Spleen (tissue), 11 donors: ENCODE results near the gene PREB. TPM values are rescaled to one million over a fixed set of nuclear protein-coding genes. Genes with fewer than 3 reads are reported as not detected.

Experiments
- DNase-seq: peaks from one replicate; pipeline ENCODE4 v3.0.0-alpha.2; 2020
- H3K27ac ChIP-seq, 8 donors: fragments of 200-600 bp; sonication (generic) in 7 of 8; 1 replicate in 4 of 8; 2 replicates in 4 of 8; pipeline versions ENCODE4 v1.5.0 to v1.8.0; 2016 to 2021; ENCODE audit warnings: inconsistent platforms in 4 of 8, mild to moderate bottlenecking in 4 of 8, moderate library complexity in 1 of 8
- H3K27me3 ChIP-seq, 7 donors: fragments of 200-600 bp; sonication (generic) in 6 of 7; replicated peaks in 1 of 7; 1 replicate in 4 of 7; 2 replicates in 3 of 7; pipeline versions ENCODE4 v1.5.0 to v1.8.0; 2016 to 2021; ENCODE audit warnings: inconsistent platforms in 3 of 7, mild to moderate bottlenecking in 1 of 7
- H3K36me3 ChIP-seq, 6 donors: fragments of 200-600 bp; sonication (generic) in 5 of 6; 1 replicate in 4 of 6; 2 replicates in 2 of 6; pipeline versions ENCODE4 v1.5.0 to v1.8.0; 2016 to 2021; ENCODE audit warnings: inconsistent platforms in 2 of 6
- H3K4me1 ChIP-seq, 6 donors: fragments of 200-600 bp; sonication (generic) in 5 of 6; 1 replicate in 3 of 6; 2 replicates in 3 of 6; pipeline versions ENCODE4 v1.5.0 to v1.8.0; 2016 to 2021; ENCODE audit warnings: inconsistent platforms in 3 of 6
- H3K4me3 ChIP-seq, 8 donors: fragments of 200-600 bp; sonication (generic) in 7 of 8; 1 replicate in 4 of 8; 2 replicates in 4 of 8; pipeline versions ENCODE4 v1.5.0 to v1.8.0; 2016 to 2021; ENCODE audit warnings: inconsistent platforms in 4 of 8, mild to moderate bottlenecking in 4 of 8, moderate library complexity in 2 of 8
- H3K9me3 ChIP-seq, 8 donors: fragments of 200-600 bp; sonication (generic) in 7 of 8; 1 replicate in 4 of 8; 2 replicates in 4 of 8; pipeline versions ENCODE4 v1.5.0 to v1.8.0; 2016 to 2021; ENCODE audit warnings: inconsistent platforms in 4 of 8
- POLR2A ChIP-seq, 3 donors: fragments of 450-650 bp; IDR thresholded peaks; one replicate each; pipeline ENCODE4 v1.5.1; 2017; ENCODE audit warnings: antibody characterized with exemption in 3 of 3, mild to moderate bottlenecking in 1 of 3
- POLR2AphosphoS5 ChIP-seq, 3 donors: sonication (generic); formaldehyde crosslinking; IDR thresholded peaks; one replicate each; pipeline ENCODE4 v1.5.1; 2017; ENCODE audit warnings: antibody characterized with exemption in 3 of 3
- WGBS, 5 donors: extraction: QIAGEN DNeasy Blood & Tissue Kit in 3 of 5; methylation state at CpG; one replicate each; pipeline versions ENCODE4 v1.1.5 to v1.1.7; 2013 to 2018; 5-methylcytosine and 5-hydroxymethylcytosine counted together
- intact Hi-C: fragments of 100-400 bp; cut with DNase I; formaldehyde crosslinking; loops from one replicate; pipeline ENCODE4 v1.15.0; 2023; ENCODE audit warnings: low total_unique reads
- polyA plus RNA-seq, 3 donors: library from polyadenylated mRNA; stranded (reverse); fragments of 200-250 nt; gene quantifications; one replicate each; pipeline ENCODE4 v1.2.1, GENCODE V29; 2013
- total RNA-seq, 7 donors: library from RNA; depleted of rRNA in 3 of 7; stranded (reverse); fragments of >200 nt in 3 of 7; fragmentation: NEBNext Ultra II Directional in 4 of 7; extraction: Animal tissue kit (Norgen Biotek cat#: 25700) in 4 of 7; gene quantifications; one replicate each; pipeline versions ENCODE4 v1.1.0 to v1.2.1, GENCODE V29; 2016 to 2021
- TF ChIP-seq, protein P1 (sequence below), 11 experiments: fragments of 200-600 bp in 7 of 11; fragments of 450-650 bp in 4 of 11; sonication (generic) in 4 of 11; IDR thresholded peaks in 8 of 11; conservative IDR thresholded peaks in 3 of 11; 1 replicate in 7 of 11; 2 replicates in 4 of 11; pipeline versions ENCODE4 v1.4.0 to v1.8.0; 2016 to 2021; ENCODE audit warnings: antibody characterized with exemption in 11 of 11, inconsistent platforms in 4 of 11, mild to moderate bottlenecking in 1 of 11
- donor health status: healthy with polysubstance abuse.
- donor health status: DM: no; HTN: no; CAD: no; lungs with moderate emphysema.
- donor health status: DM: no; HTN: no; CAD: no.
- donor health status: Bipolar disorder and iron deficiency.
- donor health status: healthy.
- donor health status: DM: no; HTN: no; CAD: no.
- donor health status: DM: yes; HTN: yes; CAD: no.

The PREB gene
- total and polyA plus RNA-seq, 10 donors = 42.8 to 75.0 (median 49.0) TPM

DNA sequence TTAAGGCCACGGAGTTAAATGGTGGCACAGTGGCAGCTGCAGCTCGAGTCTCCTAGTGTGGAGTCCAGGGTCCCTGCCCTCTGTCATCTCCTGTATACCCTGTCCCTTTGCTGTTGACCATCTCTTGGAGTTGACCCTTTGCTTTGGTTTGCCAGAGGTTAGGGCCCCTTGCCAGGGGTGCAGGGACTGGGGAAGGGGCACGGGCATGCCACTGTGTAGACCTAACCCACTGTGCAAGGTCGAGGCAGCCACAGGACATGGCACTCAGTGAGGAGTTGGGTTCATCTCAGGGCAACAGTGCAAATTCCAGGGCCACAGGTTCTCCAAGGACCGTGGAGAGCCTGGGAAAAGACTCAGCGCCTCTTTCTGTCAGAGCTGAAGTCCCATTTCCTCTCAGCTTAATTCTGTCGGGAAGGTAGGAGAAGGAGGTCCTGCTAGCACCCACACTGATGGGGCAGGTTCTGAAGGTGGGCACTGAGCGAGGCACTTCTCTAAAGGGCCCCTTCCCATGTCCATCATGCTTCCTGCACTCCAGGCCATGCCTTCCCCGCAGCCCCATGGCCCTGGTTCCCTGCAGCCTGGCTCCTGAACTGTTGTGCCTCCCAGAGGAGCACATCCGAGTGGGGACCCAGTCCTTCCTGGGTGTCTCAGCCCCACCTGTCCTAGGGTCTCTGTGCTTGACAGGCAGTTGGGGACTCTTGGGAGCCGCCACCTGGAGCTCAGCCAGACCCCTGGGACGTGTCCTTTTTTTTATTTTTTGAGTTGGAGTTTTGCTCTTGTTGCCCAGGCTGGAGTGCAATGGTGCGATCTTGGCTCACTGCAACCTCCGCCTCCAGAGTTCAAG lies 45.1 kb downstream of the PREB start:
- DNase-seq = no peak

DNA sequence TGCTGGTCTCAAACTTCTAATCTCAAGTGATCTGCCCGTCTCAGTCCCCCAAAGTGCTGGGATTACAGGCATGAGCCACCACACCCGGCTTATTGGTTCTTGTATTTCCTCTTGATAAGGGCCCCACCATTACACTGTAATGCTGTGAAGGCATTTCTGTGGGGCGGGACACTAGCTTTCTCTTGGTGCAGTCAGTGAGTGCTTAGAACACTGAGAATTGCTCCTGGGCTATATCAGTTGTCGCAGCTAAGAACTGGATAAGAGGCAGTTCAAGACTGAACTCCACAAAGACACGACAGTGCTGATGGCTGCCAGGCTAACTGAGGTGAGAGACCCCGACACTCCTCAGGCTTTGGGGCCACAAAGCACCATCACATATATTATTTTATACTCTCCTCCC lies 45.8 kb downstream of the PREB start:
- peaks cover 14 to 40% (median 29%) of the 10 kb centered on the region in 6 donors for H3K4me1 ChIP-seq
- H3K4me3 ChIP-seq = no peak overlapping the region
- no peaks in the 10 kb centered on the region for H3K9me3 ChIP-seq
- peak; percentile 9 for DNase-seq
- 85 to 96% (median 91%) methylated on average over 6 of the region's 6 CpGs for WGBS, 5 donors
- peaks cover 0 to 8% (median 0%) of the 10 kb centered on the region in 6 donors for H3K36me3 ChIP-seq
- H3K27ac ChIP-seq = no peak overlapping the region
- intact Hi-C loops = no loop called here
- no peaks in the 10 kb centered on the region for H3K27me3 ChIP-seq
- TF ChIP-seq POLR2A (IDR thresholded peaks at IDR 0.05) (no peak), POLR2AphosphoS5 (IDR thresholded peaks at IDR 0.05) (no peak)
- TF ChIP-seq, protein P1, sequence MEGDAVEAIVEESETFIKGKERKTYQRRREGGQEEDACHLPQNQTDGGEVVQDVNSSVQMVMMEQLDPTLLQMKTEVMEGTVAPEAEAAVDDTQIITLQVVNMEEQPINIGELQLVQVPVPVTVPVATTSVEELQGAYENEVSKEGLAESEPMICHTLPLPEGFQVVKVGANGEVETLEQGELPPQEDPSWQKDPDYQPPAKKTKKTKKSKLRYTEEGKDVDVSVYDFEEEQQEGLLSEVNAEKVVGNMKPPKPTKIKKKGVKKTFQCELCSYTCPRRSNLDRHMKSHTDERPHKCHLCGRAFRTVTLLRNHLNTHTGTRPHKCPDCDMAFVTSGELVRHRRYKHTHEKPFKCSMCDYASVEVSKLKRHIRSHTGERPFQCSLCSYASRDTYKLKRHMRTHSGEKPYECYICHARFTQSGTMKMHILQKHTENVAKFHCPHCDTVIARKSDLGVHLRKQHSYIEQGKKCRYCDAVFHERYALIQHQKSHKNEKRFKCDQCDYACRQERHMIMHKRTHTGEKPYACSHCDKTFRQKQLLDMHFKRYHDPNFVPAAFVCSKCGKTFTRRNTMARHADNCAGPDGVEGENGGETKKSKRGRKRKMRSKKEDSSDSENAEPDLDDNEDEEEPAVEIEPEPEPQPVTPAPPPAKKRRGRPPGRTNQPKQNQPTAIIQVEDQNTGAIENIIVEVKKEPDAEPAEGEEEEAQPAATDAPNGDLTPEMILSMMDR (IDR thresholded peaks at IDR 0.05 in 8 of 11, conservative IDR thresholded peaks at IDR 0.05 in 3 of 11) = no peak

More for the DNA sequence above, 45.1 kb downstream of the PREB start:
- Histone ChIP-seq H3K9me3 (no peaks in the 10 kb centered on the region), H3K27me3 (no peaks in the 10 kb centered on the region), H3K36me3 (peaks cover 0 to 1% (median 0%) of the 10 kb centered on the region in 6 donors), H3K4me1 (peaks cover 14 to 33% (median 26%) of the 10 kb centered on the region in 6 donors), H3K27ac (no peak overlapping the region), H3K4me3 (no peak overlapping the region)
- 87 to 92% (median 91%) methylated on average over 13 to 14 of the region's 14 CpGs for WGBS, 5 donors
- intact Hi-C loops = no loop called here
- TF ChIP-seq, protein P1 (IDR thresholded peaks at IDR 0.05 in 8 of 11, conservative IDR thresholded peaks at IDR 0.05 in 3 of 11) = no peak
- no peak for TF ChIP-seq POLR2AphosphoS5 (IDR thresholded peaks at IDR 0.05)
- TF ChIP-seq POLR2A (IDR thresholded peaks at IDR 0.05) = no peak

DNA sequence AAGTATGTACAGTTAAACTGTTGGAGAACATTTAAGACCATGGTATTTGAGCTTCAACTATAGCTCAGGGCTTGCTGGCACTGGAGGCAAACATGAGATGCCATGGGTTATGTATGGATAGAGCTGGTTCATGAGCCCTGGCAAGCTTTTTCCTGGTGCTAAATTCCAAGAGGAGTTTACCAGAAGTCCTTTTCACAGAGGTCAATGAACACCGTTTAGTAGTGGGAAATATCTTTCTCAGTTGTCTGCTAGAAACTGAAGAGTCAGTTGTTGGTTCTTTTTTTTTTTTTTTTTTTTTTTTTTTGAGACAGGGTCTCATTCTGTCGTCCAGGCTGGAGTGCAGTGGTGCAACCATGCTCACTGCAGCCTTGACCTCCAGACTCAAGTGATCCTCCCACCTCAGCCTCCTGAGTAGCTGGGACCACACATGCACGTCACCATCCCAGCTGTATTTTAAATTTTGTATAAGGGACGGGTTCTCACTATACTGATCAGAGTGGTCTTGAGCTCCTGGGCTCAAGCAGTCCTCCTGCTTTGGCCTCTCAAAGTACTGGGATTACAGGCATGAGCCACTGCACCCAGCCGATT lies 46.5 kb downstream of the PREB start:
- peaks cover 0 to 16% (median 0%) of the 10 kb centered on the region in 6 donors for H3K36me3 ChIP-seq
- no peak overlapping the region for H3K4me3 ChIP-seq
- peak; percentile 35 for DNase-seq
- no peak overlapping the region for H3K27ac ChIP-seq
- H3K9me3 ChIP-seq = no peaks in the 10 kb centered on the region
- H3K4me1 ChIP-seq = peaks cover 14 to 47% (median 31%) of the 10 kb centered on the region in 6 donors
- WGBS, 5 donors = 83 to 97% (median 84%) methylated on average over 5 of the region's 5 CpGs
- H3K27me3 ChIP-seq = no peaks in the 10 kb centered on the region
- intact Hi-C loops = no loop called here
- no peak for TF ChIP-seq POLR2A (IDR thresholded peaks at IDR 0.05)
- no peak for TF ChIP-seq POLR2AphosphoS5 (IDR thresholded peaks at IDR 0.05)
- TF ChIP-seq, protein P1 (IDR thresholded peaks at IDR 0.05 in 8 of 11, conservative IDR thresholded peaks at IDR 0.05 in 3 of 11) = no peak
